ENCODE data around the gene ZNF3.
A peak's percentile ranks its signal among the peaks of the same experiment; 100 is the strongest.

ZNF3 gene

DNA sequence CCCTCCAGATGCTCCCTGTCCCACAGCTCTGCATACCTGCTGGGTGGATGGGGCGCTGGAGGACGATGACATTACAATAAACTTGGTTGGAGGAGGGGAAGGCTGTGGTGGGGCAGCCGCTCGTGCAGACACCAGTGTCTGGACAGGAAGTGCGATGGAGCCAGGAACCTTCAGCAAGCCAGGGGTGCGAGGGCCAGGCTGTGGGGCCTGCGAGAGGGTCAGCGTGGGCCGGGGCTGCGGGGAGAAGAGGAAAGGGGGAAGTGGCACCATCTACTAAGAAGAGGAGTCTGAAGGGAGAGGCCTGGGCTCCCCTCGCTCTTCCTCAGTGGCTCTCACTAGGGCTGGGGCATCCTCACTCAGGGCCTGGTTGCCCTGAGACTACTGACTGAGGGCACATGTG, 26.4 kb upstream of the ZNF3 start:
- TF ChIP-seq CTCF (conservative IDR thresholded peaks at IDR 0.05; ENCODE audit: control insufficient read depth, insufficient read depth, low read depth, low read length), result no peak
- H3K4me3 ChIP-seq (ENCODE audit: control insufficient read depth, low read depth, low read length), result no peak overlapping the region

DNA sequence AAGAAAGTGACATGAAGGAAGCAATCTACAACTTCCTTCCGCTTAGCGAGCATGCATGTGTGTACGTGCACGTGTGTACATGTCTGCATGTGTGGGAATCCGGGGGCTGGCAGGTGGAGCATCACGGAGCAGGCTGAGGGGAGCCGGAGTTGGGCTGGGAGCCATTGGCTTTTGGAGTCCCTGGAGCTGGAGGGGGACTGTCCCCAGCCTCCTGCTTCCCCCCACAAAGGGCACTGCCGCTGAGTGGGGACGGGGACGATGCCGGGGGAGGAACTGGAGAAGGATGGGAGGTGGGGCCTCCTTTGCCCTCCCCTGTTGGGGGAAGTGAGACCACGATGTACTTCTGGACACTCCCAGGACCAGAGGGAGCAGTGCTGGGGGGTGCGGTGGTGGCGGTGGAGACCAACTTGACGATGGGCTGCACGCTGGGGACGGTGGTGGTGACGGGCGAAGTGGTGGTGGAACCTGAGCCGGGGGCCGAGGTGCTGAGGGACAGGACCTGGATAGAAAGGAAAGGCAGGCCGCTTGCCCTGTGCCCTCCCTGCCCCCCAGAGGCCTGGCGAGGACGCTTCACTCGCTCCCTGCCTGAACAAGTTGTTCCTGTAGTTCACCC, 25.7 kb upstream of the ZNF3 start:
- H3K4me3 ChIP-seq (ENCODE audit: control insufficient read depth, low read depth, low read length), result no peak overlapping the region
- DNase-seq (ENCODE audit: low read depth), result no peak
- no peak for TF ChIP-seq CTCF (conservative IDR thresholded peaks at IDR 0.05; ENCODE audit: control insufficient read depth, insufficient read depth, low read depth, low read length)

More for the DNA sequence above, 26.4 kb upstream of the ZNF3 start:
- DNase-seq (ENCODE audit: low read depth), result no peak

- TF ChIP-seq CTCF (conservative IDR thresholded peaks at IDR 0.05; ENCODE audit: control insufficient read depth, insufficient read depth, low read depth, low read length), result no peak
- H3K4me3 ChIP-seq (ENCODE audit: control insufficient read depth, low read depth, low read length), result no peak overlapping the region
- no peak for DNase-seq (ENCODE audit: low read depth)
These were observed 25.1 kb upstream of the ZNF3 start for GRCh38 chr7:100106633-100107032.

DNA sequence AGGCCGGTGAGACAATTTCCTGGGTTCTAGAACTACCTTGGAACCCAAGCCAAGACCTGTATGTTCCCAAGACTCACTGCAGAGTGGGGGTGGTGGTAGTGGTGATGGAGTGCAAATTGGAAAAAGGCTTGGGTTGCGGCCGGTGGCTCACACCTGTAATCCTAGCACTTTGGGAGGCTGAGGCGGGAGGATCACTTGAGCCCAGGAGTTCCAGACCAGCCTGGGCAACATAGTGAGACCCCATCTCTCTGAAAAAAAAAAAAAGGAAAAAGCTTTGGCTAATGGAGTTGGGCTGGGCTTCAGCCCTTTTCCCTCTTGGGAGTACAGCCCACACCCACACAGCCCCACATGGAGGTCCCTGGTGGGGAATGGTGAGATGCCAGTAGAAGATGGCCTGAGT, 24.0 kb upstream of the ZNF3 start:
- no peak for TF ChIP-seq CTCF (conservative IDR thresholded peaks at IDR 0.05; ENCODE audit: control insufficient read depth, insufficient read depth, low read depth, low read length)
- no peak overlapping the region for H3K4me3 ChIP-seq (ENCODE audit: control insufficient read depth, low read depth, low read length)
- DNase-seq (ENCODE audit: low read depth), result no peak

DNA sequence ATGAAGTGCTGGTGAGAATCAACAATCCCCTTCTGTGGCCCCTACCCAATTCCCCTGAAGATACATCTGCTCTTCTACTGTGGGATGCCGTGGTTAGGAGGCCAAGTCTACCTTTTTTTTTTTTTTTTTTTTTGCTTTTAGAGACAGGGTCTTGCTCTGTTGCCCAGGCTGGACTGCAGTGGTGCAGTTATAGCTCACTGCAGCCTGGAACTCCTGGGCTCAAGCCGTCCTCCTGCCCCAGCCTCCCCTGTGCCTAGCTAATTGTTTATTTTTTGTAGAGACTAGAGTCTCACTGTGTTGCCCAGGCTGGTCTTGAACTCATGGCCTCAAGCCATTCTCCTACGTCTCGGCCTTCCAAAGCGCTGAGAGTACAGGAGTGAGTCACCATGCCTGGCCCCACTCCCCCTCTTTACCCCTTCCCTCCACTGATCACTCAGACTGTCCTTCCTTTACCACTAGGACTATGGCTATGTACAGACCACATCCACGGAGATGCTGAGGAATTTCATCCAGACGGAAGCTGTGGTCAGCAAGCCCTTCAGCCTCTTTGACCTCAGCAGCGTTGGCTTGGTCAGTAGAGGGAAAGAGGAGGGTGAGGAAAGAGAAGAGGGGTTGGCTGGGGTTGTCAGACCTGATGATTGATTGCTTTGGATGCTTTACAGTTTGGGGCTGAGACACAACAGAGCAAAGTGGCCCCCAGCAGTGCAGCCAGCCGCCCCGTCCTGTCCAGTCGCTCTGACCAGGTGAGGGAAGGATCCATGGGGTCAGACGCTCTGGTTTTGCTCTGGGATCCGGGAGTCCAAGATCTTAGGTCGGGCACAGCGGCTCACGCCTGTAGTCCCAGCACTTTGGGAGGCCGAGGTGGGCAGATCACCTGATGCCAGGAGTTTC, 21.7 kb upstream of the ZNF3 start:
- DNase-seq (ENCODE audit: low read depth), result peak; percentile 97
- TF ChIP-seq CTCF (conservative IDR thresholded peaks at IDR 0.05; ENCODE audit: control insufficient read depth, insufficient read depth, low read depth, low read length), result no peak
- no peak overlapping the region for H3K4me3 ChIP-seq (ENCODE audit: control insufficient read depth, low read depth, low read length)

GRCh38 chr7:100101016-100101862, 19.7 kb upstream of the ZNF3 start, which contains the start of the genes AP4M1 and MCM7:
Gene AP4M1, plus strand, starts transcription at chr7:100101643. Its CDS starts 72 bp downstream, at chr7:100101715.
Gene MCM7, minus strand, starts transcription at chr7:100101397. Its CDS starts 103 bp downstream, at chr7:100101294.
- no peak for TF ChIP-seq CTCF (conservative IDR thresholded peaks at IDR 0.05; ENCODE audit: control insufficient read depth, insufficient read depth, low read depth, low read length)
- peak; percentile 98 for DNase-seq (ENCODE audit: low read depth)
- peak within 1 kb of the TSS; percentile 84 for H3K4me3 ChIP-seq (ENCODE audit: control insufficient read depth, low read depth, low read length)

Data from fibroblast of mammary gland (primary cell).